ENCODE data around the gene ROBO2. TPM values are rescaled to one million over a fixed set of nuclear protein-coding genes. Genes with fewer than 3 reads are reported as not detected.

Gene ROBO2
- total RNA-seq, 2 donors from 2014 or later: 2.5 to 2.9 TPM

DNA sequence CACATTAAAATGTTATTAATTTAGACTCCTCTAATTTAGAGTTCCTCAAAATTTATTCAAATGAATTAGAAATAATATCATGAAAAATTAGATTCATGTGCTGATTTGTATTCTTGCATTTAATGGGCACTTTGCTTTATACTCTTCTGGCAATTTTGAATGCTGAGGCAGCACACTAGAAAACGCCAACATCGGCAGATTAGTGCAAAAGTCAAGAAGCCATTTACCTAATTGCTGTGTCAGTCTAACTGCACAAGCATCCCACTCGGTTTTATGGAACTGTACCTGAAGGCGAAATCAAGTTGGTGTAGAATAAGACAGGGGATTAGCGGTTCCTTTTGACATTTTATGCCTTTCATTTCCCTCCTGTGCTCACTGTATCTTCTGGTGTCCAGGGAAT, 382.0 kb downstream of the ROBO2 start:
- Mint-ChIP-seq H3K27ac (no peak overlapping the region), H3K4me1 (no peaks in the 10 kb centered on the region), H3K27me3 (ENCODE audit: insufficient read depth) (no peaks in the 10 kb centered on the region), H3K9me3 (no peaks in the 10 kb centered on the region), H3K4me3 (no peak overlapping the region), H3K36me3 (ENCODE audit: low read depth) (no peaks in the 10 kb centered on the region)
- H3K4me3 ChIP-seq (ENCODE audit: low read length): no peak overlapping the region
- no peak for DNase-seq
- H3K27me3 ChIP-seq (ENCODE audit: control insufficient read depth, insufficient read depth, low read length, poor library complexity, severe bottlenecking): no peaks in the 10 kb centered on the region
- H3K9ac ChIP-seq (ENCODE audit: extremely low read depth, low read length, poor library complexity, severe bottlenecking): no peak overlapping the region
- H3K36me3 ChIP-seq (ENCODE audit: control insufficient read depth, insufficient read depth, low read length): no peaks in the 10 kb centered on the region
- H3K27ac ChIP-seq (ENCODE audit: low read depth, low read length): no peak overlapping the region
- WGBS, 2 experiments (ENCODE audit: insufficient coverage in 1 of 2, insufficient read length in 1 of 2): 93 to 100% methylated on average over 5 of the region's 5 CpGs
- H3K4me1 ChIP-seq (ENCODE audit: control insufficient read depth, insufficient read depth, low read length): no peaks in the 10 kb centered on the region
- TF ChIP-seq CTCF (conservative IDR thresholded peaks at IDR 0.05): no peak
- no peaks in the 10 kb centered on the region for H3K9me3 ChIP-seq (ENCODE audit: control insufficient read depth, low read length)

GRCh38 chr3:77426531-77426930, 386.6 kb downstream of the ROBO2 start:
- DNase-seq: no peak
- Mint-ChIP-seq H3K27ac (no peak overlapping the region), H3K4me3 (no peak overlapping the region), H3K4me1 (no peaks in the 10 kb centered on the region), H3K9me3 (no peaks in the 10 kb centered on the region), H3K27me3 (ENCODE audit: insufficient read depth) (no peaks in the 10 kb centered on the region), H3K36me3 (ENCODE audit: low read depth) (no peaks in the 10 kb centered on the region)
- H3K9me3 ChIP-seq (ENCODE audit: control insufficient read depth, low read length): no peaks in the 10 kb centered on the region
- H3K4me3 ChIP-seq (ENCODE audit: low read length): no peak overlapping the region
- no peak overlapping the region for H3K9ac ChIP-seq (ENCODE audit: extremely low read depth, low read length, poor library complexity, severe bottlenecking)
- H3K27me3 ChIP-seq (ENCODE audit: control insufficient read depth, insufficient read depth, low read length, poor library complexity, severe bottlenecking): no peaks in the 10 kb centered on the region
- no peak for TF ChIP-seq CTCF (conservative IDR thresholded peaks at IDR 0.05)
- no peaks in the 10 kb centered on the region for H3K36me3 ChIP-seq (ENCODE audit: control insufficient read depth, insufficient read depth, low read length)
- H3K27ac ChIP-seq (ENCODE audit: low read depth, low read length): no peak overlapping the region
- H3K4me1 ChIP-seq (ENCODE audit: control insufficient read depth, insufficient read depth, low read length): no peaks in the 10 kb centered on the region

GRCh38 chr3:77427528-77427927, 387.6 kb downstream of the ROBO2 start:
- Mint-ChIP-seq H3K27me3 (ENCODE audit: insufficient read depth) (no peaks in the 10 kb centered on the region), H3K4me1 (no peaks in the 10 kb centered on the region), H3K36me3 (ENCODE audit: low read depth) (no peaks in the 10 kb centered on the region), H3K9me3 (no peaks in the 10 kb centered on the region), H3K4me3 (no peak overlapping the region), H3K27ac (no peak overlapping the region)
- Histone ChIP-seq H3K4me1 (ENCODE audit: control insufficient read depth, insufficient read depth, low read length) (no peaks in the 10 kb centered on the region), H3K4me3 (ENCODE audit: low read length) (no peak overlapping the region), H3K27ac (ENCODE audit: low read depth, low read length) (no peak overlapping the region), H3K9me3 (ENCODE audit: control insufficient read depth, low read length) (no peaks in the 10 kb centered on the region), H3K9ac (ENCODE audit: extremely low read depth, low read length, poor library complexity, severe bottlenecking) (no peak overlapping the region), H3K27me3 (ENCODE audit: control insufficient read depth, insufficient read depth, low read length, poor library complexity, severe bottlenecking) (no peaks in the 10 kb centered on the region), H3K36me3 (ENCODE audit: control insufficient read depth, insufficient read depth, low read length) (no peaks in the 10 kb centered on the region)
- 97% methylated on average over 3 of the region's 3 CpGs; no CpG with 5 or more reads in 1 of the 2 experiments for WGBS, 2 experiments (ENCODE audit: insufficient coverage in 1 of 2, insufficient read length in 1 of 2)
- DNase-seq: no peak
- no peak for TF ChIP-seq CTCF (conservative IDR thresholded peaks at IDR 0.05)
